Caco-2 (cell line): ENCODE results near the gene GRIFIN. TPM values are rescaled to one million over a fixed set of nuclear protein-coding genes. Genes with fewer than 3 reads are reported as not detected.

Experiments used
- BruUV-seq: library from RNA; stranded (reverse); fragments of 400-500 nt; replicated peaks from 2 replicates; lab custom pipeline; 2021; lab: Mats Ljungman, UMichigan
- CTCF ChIA-PET: fragments of 300-600 bp; sonication (Branson Sonifier 250); formaldehyde crosslinking; loops from one replicate; lab custom pipeline; 2022; ENCODE audit warnings: antibody characterized with exemption; lab: Charles Lee
- POLR2A ChIA-PET: fragments of 300-600 bp; sonication (Branson Sonifier 250); formaldehyde crosslinking; loops from one replicate; lab custom pipeline; 2022; ENCODE audit warnings: antibody characterized with exemption; lab: Charles Lee
- DNase-seq, 2 experiments: peaks; one replicate each; pipeline versions ENCODE4 v3.0.0 to v3.0.0-alpha.2; 2020 to 2022
- H3K27me3 ChIP-seq: replicated peaks from 2 replicates; pipeline ENCODE4 v1.6.0; 2011; ENCODE audit warnings: low read length; ENCODE audit not compliant: control insufficient read depth, insufficient read depth
- H3K36me3 ChIP-seq: 2 replicates; pipeline ENCODE4 v1.5.1; 2011; ENCODE audit warnings: low read length; ENCODE audit not compliant: control insufficient read depth, insufficient read depth
- H3K4me1 ChIP-seq: fragments of 250-450 bp; sonication (Bioruptor Pico); 2 replicates; pipeline ENCODE4 v1.5.1; 2020; ENCODE audit warnings: mild to moderate bottlenecking
- H3K4me3 ChIP-seq: 2 replicates; pipeline ENCODE4 v1.5.1; 2011; ENCODE audit warnings: low read depth, mild to moderate bottlenecking, control low read depth, low read length
- H3K9me3 ChIP-seq: fragments of 250-450 bp; sonication (Bioruptor Pico); 2 replicates; pipeline ENCODE4 v1.5.1; 2020; ENCODE audit warnings: mild to moderate bottlenecking, moderate library complexity
- H3K27ac Mint-ChIP-seq: one replicate; pipeline ENCODE4 v1.8.0; 2022; ENCODE audit warnings: mixed read lengths; ENCODE audit not compliant: unreplicated experiment
- H3K27me3 Mint-ChIP-seq: one replicate; pipeline ENCODE4 v1.8.0; 2022; ENCODE audit warnings: mixed read lengths; ENCODE audit not compliant: insufficient read depth, unreplicated experiment
- H3K36me3 Mint-ChIP-seq: one replicate; pipeline ENCODE4 v1.8.0; 2022; ENCODE audit warnings: mild to moderate bottlenecking, mixed read lengths; ENCODE audit not compliant: insufficient read depth, unreplicated experiment
- H3K4me1 Mint-ChIP-seq: one replicate; pipeline ENCODE4 v1.8.0; 2022; ENCODE audit warnings: low read depth, mixed read lengths; ENCODE audit not compliant: unreplicated experiment
- H3K4me3 Mint-ChIP-seq: one replicate; pipeline ENCODE4 v1.8.0; 2022; ENCODE audit warnings: mild to moderate bottlenecking, moderate library complexity, mixed read lengths; ENCODE audit not compliant: unreplicated experiment
- H3K9me3 Mint-ChIP-seq: one replicate; pipeline ENCODE4 v1.8.0; 2022; ENCODE audit warnings: mixed read lengths; ENCODE audit not compliant: unreplicated experiment
- intact Hi-C: fragments of 100-400 bp; cut with micrococcal nuclease; formaldehyde crosslinking; loops from one replicate; pipeline ENCODE4 v1.10.0; 2022; ENCODE audit not compliant: unreplicated experiment
- total RNA-seq: library from RNA; stranded (reverse); gene quantifications from 2 replicates; pipeline ENCODE4 v1.2.3, GENCODE V29; 2022
- TF ChIP-seq, protein P1 (sequence below), 2 experiments: fragments of 200-600 bp in 1 of 2; IDR thresholded peaks; 1 replicate in 1 of 2; 2 replicates in 1 of 2; pipeline versions ENCODE4 v1.5.1 to v1.8.0; 2011 to 2022; ENCODE audit warnings: antibody characterized with exemption in 1 of 2, control low read depth in 1 of 2, inconsistent platforms in 1 of 2, low read depth in 1 of 2, low read length in 1 of 2, mild to moderate bottlenecking in 1 of 2, moderate library complexity in 1 of 2; ENCODE audit not compliant: insufficient read depth in 1 of 2, severe bottlenecking in 1 of 2, unreplicated experiment in 1 of 2

The GRIFIN gene
- total RNA-seq, 1 experiment from 2014 or later, result not detected

DNA sequence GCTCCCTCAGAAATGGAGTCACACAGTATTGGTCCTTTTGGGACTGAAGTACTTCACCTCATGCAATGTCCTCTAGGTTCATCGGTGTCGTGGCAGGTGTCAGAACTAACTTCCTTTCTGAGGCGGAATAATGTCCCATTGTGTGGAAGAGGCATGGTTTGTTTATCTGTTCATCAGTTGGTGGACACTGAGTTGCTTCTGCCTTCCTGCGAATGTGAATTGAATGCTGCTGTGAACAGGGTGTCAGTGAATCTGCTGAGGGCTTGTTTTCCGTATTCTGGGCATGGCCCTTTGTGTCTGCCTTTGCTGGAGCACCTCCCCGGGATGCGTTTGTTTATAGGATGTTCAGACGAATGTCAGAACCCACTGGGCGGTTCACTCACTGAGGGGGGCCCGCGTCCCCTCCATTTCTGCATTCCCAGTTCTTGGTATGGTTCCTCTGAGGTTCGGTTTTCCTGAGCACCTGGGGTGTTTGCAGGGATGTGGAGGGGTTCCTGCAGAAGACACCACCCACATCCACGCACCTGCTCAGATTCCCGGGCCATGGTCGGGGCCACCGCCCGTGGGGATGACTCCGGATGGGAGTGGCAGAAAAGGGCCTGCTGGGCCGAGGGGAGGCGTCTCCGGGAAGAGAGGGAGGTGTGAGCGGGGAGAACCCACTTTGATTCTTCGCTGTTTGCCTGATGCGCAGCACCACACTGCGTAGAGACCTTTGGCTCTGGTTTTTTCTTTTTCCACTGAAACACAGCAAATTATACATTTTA is 39.7 kb downstream of the GRIFIN start:
- no TSS peak for BruUV-seq
- TF ChIP-seq, protein P1, sequence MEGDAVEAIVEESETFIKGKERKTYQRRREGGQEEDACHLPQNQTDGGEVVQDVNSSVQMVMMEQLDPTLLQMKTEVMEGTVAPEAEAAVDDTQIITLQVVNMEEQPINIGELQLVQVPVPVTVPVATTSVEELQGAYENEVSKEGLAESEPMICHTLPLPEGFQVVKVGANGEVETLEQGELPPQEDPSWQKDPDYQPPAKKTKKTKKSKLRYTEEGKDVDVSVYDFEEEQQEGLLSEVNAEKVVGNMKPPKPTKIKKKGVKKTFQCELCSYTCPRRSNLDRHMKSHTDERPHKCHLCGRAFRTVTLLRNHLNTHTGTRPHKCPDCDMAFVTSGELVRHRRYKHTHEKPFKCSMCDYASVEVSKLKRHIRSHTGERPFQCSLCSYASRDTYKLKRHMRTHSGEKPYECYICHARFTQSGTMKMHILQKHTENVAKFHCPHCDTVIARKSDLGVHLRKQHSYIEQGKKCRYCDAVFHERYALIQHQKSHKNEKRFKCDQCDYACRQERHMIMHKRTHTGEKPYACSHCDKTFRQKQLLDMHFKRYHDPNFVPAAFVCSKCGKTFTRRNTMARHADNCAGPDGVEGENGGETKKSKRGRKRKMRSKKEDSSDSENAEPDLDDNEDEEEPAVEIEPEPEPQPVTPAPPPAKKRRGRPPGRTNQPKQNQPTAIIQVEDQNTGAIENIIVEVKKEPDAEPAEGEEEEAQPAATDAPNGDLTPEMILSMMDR (IDR thresholded peaks at IDR 0.05; ENCODE audit: insufficient read depth in 1 of 2, low read depth in 1 of 2, low read length in 1 of 2, severe bottlenecking in 1 of 2, unreplicated experiment in 1 of 2), result no peak
- Mint-ChIP-seq H3K27me3 (no peaks in the 10 kb centered on the region), H3K4me1 (peaks cover 43% of the 10 kb centered on the region), H3K36me3 (peaks cover 35% of the 10 kb centered on the region), H3K27ac (peak overlapping the region; percentile 29), H3K9me3 (no peaks in the 10 kb centered on the region), H3K4me3 (no peak overlapping the region)
- DNase-seq, result no peak
- intact Hi-C loops, result no loop called here
- H3K4me3 ChIP-seq, result no peak overlapping the region
- H3K9me3 ChIP-seq, result no peaks in the 10 kb centered on the region
- H3K27me3 ChIP-seq, result no peaks in the 10 kb centered on the region
- peaks cover 46% of the 10 kb centered on the region for H3K4me1 ChIP-seq
- POLR2A ChIA-PET, result no interaction called here
- peaks cover 9% of the 10 kb centered on the region for H3K36me3 ChIP-seq
- CTCF ChIA-PET, result no interaction called here

DNA sequence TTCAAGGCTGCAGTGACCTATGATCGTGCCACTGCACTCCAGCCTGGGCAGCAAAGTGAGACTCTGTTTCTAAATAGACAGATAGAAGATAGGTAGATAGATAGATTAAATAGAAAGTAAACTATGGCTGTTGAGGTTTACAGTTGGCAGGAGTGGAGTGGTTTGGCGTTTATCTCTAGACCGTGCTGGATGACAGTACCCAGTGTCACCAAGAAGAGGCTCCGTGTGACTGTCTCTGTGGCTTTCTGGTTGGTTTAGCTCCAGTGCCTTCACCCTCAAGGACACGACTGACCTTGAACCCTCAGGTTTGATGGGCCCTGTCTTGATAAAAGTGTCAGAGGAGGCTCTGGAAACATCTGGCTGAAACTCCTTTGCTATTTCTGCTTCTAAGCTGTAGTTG is 41.1 kb downstream of the GRIFIN start:
- no TSS peak for BruUV-seq
- peak overlapping the region; percentile 29 for H3K27ac Mint-ChIP-seq
- H3K4me3 ChIP-seq, result no peak overlapping the region
- DNase-seq, result no peak
- intact Hi-C loops, result no loop called here
- peaks cover 9% of the 10 kb centered on the region for H3K36me3 ChIP-seq
- H3K4me1 Mint-ChIP-seq, result peaks cover 32% of the 10 kb centered on the region
- no peak overlapping the region for H3K4me3 Mint-ChIP-seq
- H3K27me3 Mint-ChIP-seq, result no peaks in the 10 kb centered on the region
- H3K9me3 ChIP-seq, result no peaks in the 10 kb centered on the region
- peaks cover 34% of the 10 kb centered on the region for H3K36me3 Mint-ChIP-seq
- H3K27me3 ChIP-seq, result no peaks in the 10 kb centered on the region
- TF ChIP-seq, protein P1 (IDR thresholded peaks at IDR 0.05; ENCODE audit: insufficient read depth in 1 of 2, low read depth in 1 of 2, low read length in 1 of 2, severe bottlenecking in 1 of 2, unreplicated experiment in 1 of 2), result no peak
- ChIA-PET POLR2A (no interaction called here), CTCF (no interaction called here)
- H3K9me3 Mint-ChIP-seq, result peaks cover 9% of the 10 kb centered on the region
- peaks cover 36% of the 10 kb centered on the region for H3K4me1 ChIP-seq

DNA sequence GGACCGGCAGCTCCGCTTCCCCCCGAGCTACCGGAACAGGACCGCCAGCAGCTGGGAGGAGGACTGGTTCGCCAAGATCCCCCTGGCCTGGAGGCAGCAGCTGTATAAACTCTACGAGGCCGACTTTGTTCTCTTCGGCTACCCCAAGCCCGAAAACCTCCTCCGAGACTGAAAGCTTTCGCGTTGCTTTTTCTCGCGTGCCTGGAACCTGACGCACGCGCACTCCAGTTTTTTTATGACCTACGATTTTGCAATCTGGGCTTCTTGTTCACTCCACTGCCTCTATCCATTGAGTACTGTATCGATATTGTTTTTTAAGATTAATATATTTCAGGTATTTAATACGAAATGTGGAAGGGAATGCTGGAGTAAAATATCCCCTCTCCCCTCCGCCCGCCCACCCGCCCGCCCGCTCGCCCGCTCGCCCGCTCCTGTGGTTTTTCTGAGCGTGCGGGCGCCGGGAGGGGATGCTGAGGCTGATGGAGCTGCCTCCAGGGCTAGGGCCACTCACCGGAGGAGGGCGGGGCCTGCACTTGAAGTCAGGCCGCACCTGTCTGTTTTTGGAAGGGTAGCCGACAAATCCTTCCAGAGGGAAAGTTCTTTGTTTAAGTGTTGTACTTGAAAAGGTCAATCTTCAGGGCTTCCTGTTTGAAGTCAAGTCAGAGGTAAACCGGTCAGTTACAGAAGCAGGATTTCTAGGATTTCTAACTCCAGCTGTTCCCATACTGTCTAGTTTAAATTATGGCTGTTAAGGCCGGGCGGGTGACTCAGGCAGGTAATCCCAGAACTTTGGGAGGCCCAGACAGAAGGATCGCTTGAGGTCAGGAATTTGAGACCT is 42.3 kb downstream of the GRIFIN start:
- Histone ChIP-seq H3K36me3 (peaks cover 9% of the 10 kb centered on the region), H3K4me3 (no peak overlapping the region), H3K4me1 (peaks cover 24% of the 10 kb centered on the region), H3K9me3 (0 out of 2 replicates have a peak, but pooled peaks cover 6% of the 10 kb centered on the region), H3K27me3 (no peaks in the 10 kb centered on the region)
- ChIA-PET CTCF (interaction anchor here (0.6 to 0.8 kb wide), 4 partner anchors 18 to 79 kb away, joined by 3 to 4 read pairs (median 3); no protein-coding TSS in a partner anchor), POLR2A (interaction anchor here (0.7 kb wide), 1 partner anchor 150 kb away, joined by 6 read pairs; no protein-coding TSS in a partner anchor)
- Mint-ChIP-seq H3K27ac (no peak overlapping the region), H3K4me1 (peaks cover 25% of the 10 kb centered on the region), H3K4me3 (no peak overlapping the region), H3K36me3 (peaks cover 31% of the 10 kb centered on the region), H3K9me3 (peaks cover 9% of the 10 kb centered on the region), H3K27me3 (no peaks in the 10 kb centered on the region)
- TF ChIP-seq, protein P1 (IDR thresholded peaks at IDR 0.05; ENCODE audit: insufficient read depth in 1 of 2, low read depth in 1 of 2, low read length in 1 of 2, severe bottlenecking in 1 of 2, unreplicated experiment in 1 of 2), result no peak
- no peak for DNase-seq
- intact Hi-C loops, result no loop called here
- BruUV-seq, result no TSS peak
